ENCODE measurements around the gene MLLT3.

MLLT3 gene

GRCh38 chr9:20303996-20304395, 318.3 kb downstream of the MLLT3 start:
- no peak overlapping the region for H3K4me3 Mint-ChIP-seq
- no peaks in the 10 kb centered on the region for H3K9me3 Mint-ChIP-seq
- no peak for DNase-seq (ENCODE audit: low spot score)
- H3K27me3 Mint-ChIP-seq (ENCODE audit: low read depth) = peaks cover 21% of the 10 kb centered on the region
- no peaks in the 10 kb centered on the region for H3K36me3 Mint-ChIP-seq (ENCODE audit: low read depth)
- H3K27ac Mint-ChIP-seq = no peak overlapping the region
- peaks cover 7% of the 10 kb centered on the region for H3K4me1 Mint-ChIP-seq (ENCODE audit: low read depth)

- no peak for DNase-seq (ENCODE audit: low spot score)
- Mint-ChIP-seq H3K36me3 (ENCODE audit: low read depth) (no peaks in the 10 kb centered on the region), H3K4me3 (no peak overlapping the region), H3K27ac (no peak overlapping the region), H3K9me3 (no peaks in the 10 kb centered on the region), H3K4me1 (ENCODE audit: low read depth) (peaks cover 7% of the 10 kb centered on the region), H3K27me3 (ENCODE audit: low read depth) (peaks cover 18% of the 10 kb centered on the region)
Measured at GRCh38 chr9:20303066-20303465, 319.2 kb downstream of the MLLT3 start.

- H3K27ac Mint-ChIP-seq = no peak overlapping the region
- H3K4me1 Mint-ChIP-seq (ENCODE audit: low read depth) = peaks cover 7% of the 10 kb centered on the region
- H3K9me3 Mint-ChIP-seq = no peaks in the 10 kb centered on the region
- H3K36me3 Mint-ChIP-seq (ENCODE audit: low read depth) = no peaks in the 10 kb centered on the region
- H3K27me3 Mint-ChIP-seq (ENCODE audit: low read depth) = peaks cover 21% of the 10 kb centered on the region
- DNase-seq (ENCODE audit: low spot score) = no peak
- no peak overlapping the region for H3K4me3 Mint-ChIP-seq
Measured at GRCh38 chr9:20302197-20302596, 320.1 kb downstream of the MLLT3 start.

- Mint-ChIP-seq H3K27me3 (ENCODE audit: low read depth) (peaks cover 21% of the 10 kb centered on the region), H3K4me3 (no peak overlapping the region), H3K4me1 (ENCODE audit: low read depth) (peaks cover 7% of the 10 kb centered on the region), H3K27ac (no peak overlapping the region), H3K9me3 (no peaks in the 10 kb centered on the region), H3K36me3 (ENCODE audit: low read depth) (no peaks in the 10 kb centered on the region)
- DNase-seq (ENCODE audit: low spot score) = no peak
Measured at GRCh38 chr9:20300430-20301115, 321.7 kb downstream of the MLLT3 start.

- Mint-ChIP-seq H3K4me3 (no peak overlapping the region), H3K27ac (no peak overlapping the region), H3K4me1 (ENCODE audit: low read depth) (peaks cover 7% of the 10 kb centered on the region), H3K36me3 (ENCODE audit: low read depth) (no peaks in the 10 kb centered on the region), H3K9me3 (no peaks in the 10 kb centered on the region), H3K27me3 (ENCODE audit: low read depth) (peaks cover 10% of the 10 kb centered on the region)
- no peak for DNase-seq (ENCODE audit: low spot score)
Measured at GRCh38 chr9:20297646-20298084, 324.6 kb downstream of the MLLT3 start.

GRCh38 chr9:20295555-20295954, 326.7 kb downstream of the MLLT3 start:
- Mint-ChIP-seq H3K9me3 (peaks cover 3% of the 10 kb centered on the region), H3K4me3 (no peak overlapping the region), H3K36me3 (ENCODE audit: low read depth) (no peaks in the 10 kb centered on the region), H3K27me3 (ENCODE audit: low read depth) (peaks cover 5% of the 10 kb centered on the region), H3K27ac (no peak overlapping the region), H3K4me1 (ENCODE audit: low read depth) (peaks cover 2% of the 10 kb centered on the region)
- DNase-seq (ENCODE audit: low spot score) = no peak

GRCh38 chr9:20294046-20294750, 328.1 kb downstream of the MLLT3 start:
- no peaks in the 10 kb centered on the region for H3K36me3 Mint-ChIP-seq (ENCODE audit: low read depth)
- DNase-seq (ENCODE audit: low spot score) = no peak
- H3K4me1 Mint-ChIP-seq (ENCODE audit: low read depth) = no peaks in the 10 kb centered on the region
- H3K27ac Mint-ChIP-seq = no peak overlapping the region
- peaks cover 2% of the 10 kb centered on the region for H3K27me3 Mint-ChIP-seq (ENCODE audit: low read depth)
- peaks cover 8% of the 10 kb centered on the region for H3K9me3 Mint-ChIP-seq
- H3K4me3 Mint-ChIP-seq = no peak overlapping the region

GRCh38 chr9:20292002-20292401, 330.3 kb downstream of the MLLT3 start:
- Mint-ChIP-seq H3K27me3 (ENCODE audit: low read depth) (no peaks in the 10 kb centered on the region), H3K36me3 (ENCODE audit: low read depth) (no peaks in the 10 kb centered on the region), H3K4me1 (ENCODE audit: low read depth) (no peaks in the 10 kb centered on the region), H3K4me3 (no peak overlapping the region), H3K9me3 (peaks cover 12% of the 10 kb centered on the region), H3K27ac (no peak overlapping the region)
- no peak for DNase-seq (ENCODE audit: low spot score)
